ENCODE data around the gene BICD1. TPM values are rescaled to one million over a fixed set of nuclear protein-coding genes. Genes with fewer than 3 reads are reported as not detected.
"Not testable (repeated sequence)": the region's sequence is repeated elsewhere in the genome, so short reads cannot be mapped to it uniquely, and the experiment has no call there.

BICD1 gene
- total RNA-seq, 3 donors from 2014 or later, result 4.1 to 13.7 (median 5.3) TPM

DNA sequence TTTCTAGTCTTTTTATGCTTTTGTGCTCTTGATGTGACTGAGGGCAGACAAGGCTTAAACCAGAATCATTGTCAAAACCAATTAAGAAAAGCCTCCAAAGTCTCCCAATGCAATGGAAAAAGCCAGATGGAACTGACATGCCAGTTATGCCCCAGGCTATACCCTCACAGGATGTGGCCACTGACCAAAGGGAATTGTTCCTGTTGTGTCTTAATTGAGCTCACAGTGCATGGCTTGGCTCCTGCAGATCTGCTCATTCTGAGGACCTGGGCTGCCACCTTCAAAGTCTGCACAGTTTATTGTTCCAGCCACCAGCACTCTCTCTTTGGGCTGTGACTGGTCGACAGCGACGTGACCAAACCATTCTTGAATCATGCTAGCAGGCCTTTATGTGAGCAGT, 17.1 kb upstream of the BICD1 start:
- H3K4me3 ChIP-seq, result no peak overlapping the region
- no peaks in the 10 kb centered on the region for H3K36me3 ChIP-seq (ENCODE audit: low read depth)
- ATAC-seq (no peak), DNase-seq (no peak)
- TF ChIP-seq CTCF (IDR thresholded peaks at IDR 0.05), result no peak
- H3K4me1 ChIP-seq (ENCODE audit: low read depth), result no peaks in the 10 kb centered on the region
- intact Hi-C loops (cut with DNase I, micrococcal nuclease), result no loop called here
- H3K9me3 ChIP-seq, result no peaks in the 10 kb centered on the region

DNA sequence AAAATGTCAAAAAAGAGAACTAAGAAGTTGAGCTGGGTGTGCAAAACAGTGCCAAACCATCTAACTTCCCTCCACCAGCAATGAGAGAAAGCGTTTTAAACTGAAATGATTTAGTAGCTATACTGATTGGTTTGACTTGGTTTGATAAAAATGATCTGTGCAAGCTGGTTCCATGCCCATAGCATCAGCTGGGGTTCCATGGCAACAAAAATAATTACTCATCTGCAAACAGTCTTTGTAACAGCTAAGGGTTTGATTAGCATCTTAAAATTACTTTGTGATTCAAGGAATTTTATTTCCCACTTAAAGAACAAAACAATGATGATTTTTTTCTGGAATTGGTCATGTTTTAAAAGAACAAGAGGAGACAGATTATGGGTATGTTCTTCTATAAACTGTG, 15.0 kb upstream of the BICD1 start:
- Histone ChIP-seq H3K4me3 (no peak overlapping the region), H3K9me3 (no peaks in the 10 kb centered on the region), H3K4me1 (ENCODE audit: low read depth) (no peaks in the 10 kb centered on the region), H3K36me3 (ENCODE audit: low read depth) (no peaks in the 10 kb centered on the region)
- ATAC-seq (no peak), DNase-seq (no peak)
- intact Hi-C loops (cut with DNase I, micrococcal nuclease), result no loop called here
- TF ChIP-seq CTCF (IDR thresholded peaks at IDR 0.05), result no peak

DNA sequence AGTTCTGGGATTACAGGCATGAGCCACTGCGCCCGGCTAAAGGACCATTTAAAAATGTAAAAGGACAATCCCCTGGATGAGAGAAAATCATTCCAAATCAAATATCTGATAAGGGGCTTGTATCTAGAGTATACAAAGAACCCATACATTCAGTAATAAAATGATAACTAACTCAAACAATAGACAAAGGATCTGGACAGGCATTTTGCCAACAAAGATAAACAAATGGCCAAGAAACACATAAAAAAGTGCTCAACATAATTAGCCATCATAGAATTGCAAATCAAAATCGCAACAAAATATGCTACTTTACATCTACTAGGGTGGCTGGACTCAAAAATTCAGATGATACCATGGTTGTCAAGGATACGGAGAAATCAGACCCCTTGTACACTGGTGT, 8.5 kb upstream of the BICD1 start:
- Histone ChIP-seq H3K9me3 (no peaks in the 10 kb centered on the region), H3K36me3 (ENCODE audit: low read depth) (no peaks in the 10 kb centered on the region), H3K4me3 (no peak overlapping the region), H3K4me1 (ENCODE audit: low read depth) (no peaks in the 10 kb centered on the region)
- no peak for TF ChIP-seq CTCF (IDR thresholded peaks at IDR 0.05)
- ATAC-seq (no peak), DNase-seq (no peak)
- intact Hi-C loops (cut with DNase I, micrococcal nuclease), result no loop called here

DNA sequence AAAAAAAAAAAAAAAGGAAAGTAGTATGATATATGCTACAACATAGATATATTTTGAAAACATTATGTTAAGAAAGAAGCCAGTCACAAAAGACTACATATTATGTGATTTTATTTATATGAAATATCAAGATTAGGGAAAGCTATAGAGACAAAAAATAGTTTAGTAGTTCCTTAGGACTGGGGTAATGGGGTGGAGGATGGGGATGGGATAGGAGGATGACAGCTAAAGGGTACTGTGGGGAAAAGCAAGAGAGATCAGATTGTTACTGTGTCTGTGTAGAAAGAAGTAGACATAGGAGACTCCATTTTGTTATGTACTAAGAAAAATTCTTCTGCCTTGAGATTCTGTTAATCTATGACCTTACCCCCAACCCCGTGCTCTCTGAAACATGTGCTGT, 7.4 kb upstream of the BICD1 start:
- H3K9me3 ChIP-seq; DNase-seq; H3K4me3 ChIP-seq; H3K4me1 ChIP-seq (ENCODE audit: low read depth); ATAC-seq; H3K36me3 ChIP-seq (ENCODE audit: low read depth); intact Hi-C loops (cut with DNase I, micrococcal nuclease): not testable (repeated sequence)

- Histone ChIP-seq H3K36me3 (ENCODE audit: low read depth) (no peaks in the 10 kb centered on the region), H3K4me1 (ENCODE audit: low read depth) (no peaks in the 10 kb centered on the region), H3K4me3 (no peak overlapping the region), H3K9me3 (no peaks in the 10 kb centered on the region)
- no peak for TF ChIP-seq CTCF (IDR thresholded peaks at IDR 0.05)
- DNase-seq, result no peak
- intact Hi-C loops (cut with DNase I, micrococcal nuclease), result no loop called here
- no peak for ATAC-seq
These were observed 6.3 kb upstream of the BICD1 start for GRCh38 chr12:32100361-32100760.

- Histone ChIP-seq H3K9me3 (no peaks in the 10 kb centered on the region), H3K4me1 (ENCODE audit: low read depth) (peaks cover under 1% of the 10 kb centered on the region), H3K36me3 (ENCODE audit: low read depth) (no peaks in the 10 kb centered on the region), H3K4me3 (no peak overlapping the region)
- intact Hi-C loops (cut with DNase I, micrococcal nuclease), result no loop called here
- no peak for TF ChIP-seq CTCF (IDR thresholded peaks at IDR 0.05)
- no peak for ATAC-seq
- no peak for DNase-seq
These were observed 5.8 kb upstream of the BICD1 start for GRCh38 chr12:32100888-32101287.

All from mucosa of descending colon (tissue), 3 donors.